ENCODE results near the gene LCN2.
A peak's percentile ranks its signal among the peaks of the same experiment; 100 is the strongest.
"Not testable (repeated sequence)": the region's sequence is repeated elsewhere in the genome, so short reads cannot be mapped to it uniquely, and the experiment has no call there.

The LCN2 gene

DNA sequence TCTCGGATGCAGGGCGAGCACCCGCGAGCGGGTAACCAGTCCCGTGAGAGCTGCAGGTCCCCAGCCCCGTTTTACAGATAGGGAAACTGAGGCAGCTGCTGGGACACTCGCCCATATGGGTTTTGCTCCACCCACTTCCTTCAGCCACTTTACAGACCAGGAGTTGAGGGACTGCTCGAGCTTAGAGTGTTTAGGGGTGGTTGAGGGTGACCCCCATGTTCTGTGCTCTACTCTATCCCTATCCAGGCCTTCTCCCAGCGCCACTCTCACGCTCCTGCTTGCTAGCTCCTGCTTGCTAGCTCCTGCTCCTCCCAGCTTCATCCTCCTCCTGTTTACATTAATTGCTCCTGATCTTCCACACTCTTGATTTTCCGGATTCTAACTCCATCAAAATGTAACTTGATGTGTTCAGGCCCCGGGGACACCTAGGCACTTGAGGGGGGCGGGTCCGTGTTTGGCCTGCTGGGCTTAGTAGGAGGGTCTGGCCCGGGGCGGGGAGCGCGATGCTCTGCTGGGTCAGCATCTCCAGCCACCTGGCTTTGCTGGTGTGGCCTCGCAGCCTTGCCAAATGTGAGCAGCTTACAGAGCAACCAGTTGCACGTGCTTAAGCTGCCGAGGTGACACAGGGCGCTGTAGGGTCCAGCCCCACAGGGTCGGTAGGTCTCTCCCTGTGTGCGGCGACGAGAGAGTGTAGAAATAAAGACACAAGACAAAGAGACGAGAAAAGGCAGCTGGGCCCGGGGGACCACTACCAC lies 20.2 kb upstream of the LCN2 start:
- DNase-seq: no peak

DNA sequence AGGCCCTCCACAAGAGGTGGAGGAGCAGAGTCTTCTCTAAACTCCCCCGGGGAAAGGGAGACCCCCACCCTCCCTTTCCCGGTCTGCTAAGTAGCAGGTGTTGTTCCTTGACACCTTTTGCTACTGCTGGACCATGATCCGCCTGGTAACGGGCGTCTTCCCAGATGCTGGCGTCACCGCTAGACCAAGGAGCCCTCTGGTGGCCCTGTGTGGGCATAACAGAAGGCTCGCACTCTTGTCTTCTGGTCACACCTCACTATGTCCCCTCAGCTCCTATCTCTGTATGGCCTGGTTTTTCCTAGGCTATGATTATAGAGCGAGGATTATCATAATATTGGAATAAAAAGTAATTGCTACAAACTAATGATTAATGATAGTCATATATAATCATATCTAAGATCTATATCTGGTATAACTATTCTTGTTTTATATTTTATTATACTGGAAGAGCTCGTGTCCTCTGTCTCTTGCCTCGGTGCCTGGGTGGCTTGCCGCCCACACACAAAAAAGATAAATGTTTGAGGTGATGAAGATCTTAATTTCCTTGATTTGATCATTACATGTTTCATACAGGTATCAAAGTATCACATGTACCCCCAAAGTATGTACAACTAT lies 19.2 kb upstream of the LCN2 start:
- DNase-seq: peak; percentile 17

DNA sequence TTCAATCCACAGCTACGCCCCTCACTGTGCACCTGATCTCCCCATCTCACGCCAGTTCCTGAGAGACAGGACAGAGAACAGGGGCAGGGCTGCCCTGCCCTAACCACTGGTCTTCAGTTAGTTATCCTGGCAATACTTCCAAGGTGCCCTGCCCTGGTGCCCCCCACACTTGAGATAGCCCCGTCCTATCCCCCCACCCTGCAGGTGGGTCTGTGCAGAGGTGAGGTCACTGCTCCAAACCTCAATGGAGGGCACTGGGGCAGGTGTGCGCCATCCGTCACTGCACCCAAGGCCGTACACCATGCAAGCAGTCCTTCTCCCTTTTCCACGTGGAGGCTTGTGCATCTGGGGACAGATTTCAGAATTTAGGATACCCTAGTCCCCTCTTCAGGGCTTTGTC lies 18.6 kb upstream of the LCN2 start:
- DNase-seq: not testable (repeated sequence)

DNA sequence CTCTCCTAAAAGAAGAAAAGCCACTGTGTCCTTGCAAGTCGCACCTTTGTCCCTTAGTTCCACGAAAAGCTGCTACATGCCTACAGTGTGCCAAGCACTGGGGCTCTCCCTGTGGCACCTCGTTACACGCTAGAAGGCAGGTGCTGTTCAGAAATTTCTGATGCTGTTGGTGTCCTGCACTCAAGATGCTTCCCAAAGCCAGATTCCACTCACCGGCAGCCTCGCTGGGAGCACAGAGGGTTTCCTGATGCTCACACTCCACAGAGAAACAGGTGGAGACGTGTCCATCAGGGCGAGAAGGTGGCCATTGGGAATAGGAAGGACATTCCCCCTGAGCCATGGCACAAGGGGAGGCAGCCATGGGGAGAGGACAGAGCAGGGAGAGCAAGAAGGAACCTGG lies 17.9 kb upstream of the LCN2 start:
- not testable (repeated sequence) for DNase-seq

- DNase-seq: not testable (repeated sequence)
Observed at GRCh38 chr9:128132139-128132538, 17.1 kb upstream of the LCN2 start.

DNA sequence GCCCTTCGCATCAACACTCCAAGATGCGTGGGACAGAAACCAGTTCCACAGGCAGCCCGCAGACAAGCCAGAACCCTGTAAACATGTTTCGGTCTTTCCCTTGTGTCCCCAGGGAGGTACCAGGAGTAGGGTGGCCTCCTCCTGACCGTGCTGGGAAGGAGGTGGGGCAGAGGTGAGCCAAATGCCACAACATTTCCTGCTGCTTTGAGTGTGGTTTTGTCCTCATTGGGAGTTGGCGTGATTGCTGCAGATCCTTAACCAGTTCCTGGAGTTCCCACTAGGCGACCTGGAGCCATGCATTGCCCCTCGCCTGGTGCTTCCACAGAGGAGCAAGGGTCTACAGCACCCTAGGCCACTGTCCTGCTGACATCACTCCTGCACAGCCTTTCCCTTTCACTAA lies 13.7 kb upstream of the LCN2 start:
- not testable (repeated sequence) for DNase-seq

- peak; percentile 5 for DNase-seq
Observed at GRCh38 chr9:128136816-128137793, 12.1 kb upstream of the LCN2 start.

GRCh38 chr9:128138001-128138400 lies 11.3 kb upstream of the LCN2 start:
- no peak for DNase-seq

DNA sequence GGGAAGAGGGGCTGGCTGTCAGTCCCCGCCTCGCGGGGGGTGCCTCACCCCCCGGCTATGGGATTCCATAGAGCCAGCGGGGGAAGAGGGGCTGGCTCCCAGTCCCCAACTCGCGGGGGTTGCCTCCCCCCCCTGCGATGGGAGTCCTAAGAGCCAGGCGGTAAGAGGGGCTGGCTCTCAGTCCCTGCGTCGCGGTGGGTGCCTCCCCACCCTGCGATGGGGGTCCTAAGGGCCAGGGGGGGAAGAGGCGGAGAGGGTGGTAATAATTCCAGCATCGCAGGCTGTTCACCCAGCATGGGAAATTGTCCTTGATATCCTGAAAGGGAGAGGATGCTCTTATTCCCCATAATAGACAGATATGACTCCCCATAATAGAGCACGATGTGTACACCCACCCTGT lies 9.6 kb upstream of the LCN2 start:
- no peak for DNase-seq

DNA sequence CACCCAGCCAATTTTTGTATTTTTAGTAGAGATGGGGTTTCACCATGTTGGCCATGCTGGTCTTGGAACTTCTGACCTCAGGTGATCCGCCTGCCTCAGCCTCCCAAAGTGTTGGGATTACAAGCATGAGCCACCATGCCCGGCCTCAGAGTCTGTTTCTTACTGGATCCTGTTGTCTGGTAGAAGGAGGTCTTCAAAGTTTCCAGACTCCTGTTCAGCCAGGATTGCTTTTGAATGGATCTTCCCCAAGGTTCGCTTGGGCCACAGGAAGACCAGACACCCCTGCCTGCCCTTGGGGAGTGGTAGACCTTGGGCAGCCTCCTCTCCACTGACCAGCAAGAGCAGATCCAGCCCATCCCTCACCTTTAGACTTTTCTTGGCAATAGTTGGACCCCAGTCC lies 7.6 kb upstream of the LCN2 start:
- DNase-seq: no peak

DNA sequence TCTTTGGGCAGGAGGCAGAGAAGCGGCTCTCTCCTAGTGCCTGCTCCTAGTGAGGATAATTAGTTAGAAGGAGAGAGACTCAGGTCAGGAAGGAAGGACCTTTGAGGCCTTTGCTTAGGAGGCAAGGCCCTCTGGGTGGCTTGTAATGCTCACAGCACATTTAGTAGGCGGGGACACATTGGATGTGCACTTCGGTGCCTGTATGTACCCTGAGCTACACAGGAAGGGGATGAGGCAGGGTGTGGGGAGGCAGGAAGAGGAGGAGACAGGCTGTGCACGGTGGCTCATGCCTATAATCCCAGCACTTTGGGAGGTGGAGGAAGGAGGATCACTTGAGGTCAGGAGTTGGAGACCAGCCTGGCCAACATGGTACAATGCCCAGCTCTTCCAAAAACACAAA lies 7.2 kb upstream of the LCN2 start:
- DNase-seq: no peak

- no peak for DNase-seq
Observed at GRCh38 chr9:128142596-128142995, 6.7 kb upstream of the LCN2 start.

DNA sequence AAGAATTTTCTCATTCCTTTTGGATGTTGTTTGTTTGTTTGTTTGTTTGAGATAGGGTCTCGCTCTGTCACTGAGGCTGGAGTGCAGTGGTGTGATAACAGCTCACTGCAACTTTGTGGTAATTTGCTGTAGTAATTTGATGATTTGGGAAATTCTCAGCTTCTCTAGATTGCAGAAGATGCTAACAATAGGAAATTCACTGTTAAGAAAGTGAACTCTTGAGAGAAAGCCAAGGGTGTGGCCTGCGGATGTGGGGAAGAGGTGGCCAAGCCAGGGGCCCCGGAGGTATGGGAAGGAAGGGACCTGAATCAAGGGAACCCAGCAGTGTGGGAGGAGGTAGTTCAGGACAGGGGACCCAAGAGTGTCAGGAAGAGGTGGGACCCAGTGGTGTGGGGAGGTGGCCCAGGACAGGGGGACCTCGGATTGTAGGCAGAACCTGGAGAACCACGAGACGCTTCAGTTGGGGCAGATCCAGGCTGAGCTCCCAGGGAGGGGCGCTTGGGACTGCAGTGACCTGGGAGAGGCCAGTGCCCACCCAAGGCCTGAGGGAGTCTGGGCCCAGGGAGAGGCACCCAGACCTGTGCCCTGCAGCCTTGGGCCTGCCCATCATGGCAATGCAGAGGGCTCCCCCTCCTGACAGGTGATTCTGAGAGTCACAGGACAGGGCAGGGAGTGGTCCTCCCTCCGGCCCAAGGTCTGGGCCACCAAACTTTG lies 5.6 kb upstream of the LCN2 start:
- no peak for DNase-seq

DNA sequence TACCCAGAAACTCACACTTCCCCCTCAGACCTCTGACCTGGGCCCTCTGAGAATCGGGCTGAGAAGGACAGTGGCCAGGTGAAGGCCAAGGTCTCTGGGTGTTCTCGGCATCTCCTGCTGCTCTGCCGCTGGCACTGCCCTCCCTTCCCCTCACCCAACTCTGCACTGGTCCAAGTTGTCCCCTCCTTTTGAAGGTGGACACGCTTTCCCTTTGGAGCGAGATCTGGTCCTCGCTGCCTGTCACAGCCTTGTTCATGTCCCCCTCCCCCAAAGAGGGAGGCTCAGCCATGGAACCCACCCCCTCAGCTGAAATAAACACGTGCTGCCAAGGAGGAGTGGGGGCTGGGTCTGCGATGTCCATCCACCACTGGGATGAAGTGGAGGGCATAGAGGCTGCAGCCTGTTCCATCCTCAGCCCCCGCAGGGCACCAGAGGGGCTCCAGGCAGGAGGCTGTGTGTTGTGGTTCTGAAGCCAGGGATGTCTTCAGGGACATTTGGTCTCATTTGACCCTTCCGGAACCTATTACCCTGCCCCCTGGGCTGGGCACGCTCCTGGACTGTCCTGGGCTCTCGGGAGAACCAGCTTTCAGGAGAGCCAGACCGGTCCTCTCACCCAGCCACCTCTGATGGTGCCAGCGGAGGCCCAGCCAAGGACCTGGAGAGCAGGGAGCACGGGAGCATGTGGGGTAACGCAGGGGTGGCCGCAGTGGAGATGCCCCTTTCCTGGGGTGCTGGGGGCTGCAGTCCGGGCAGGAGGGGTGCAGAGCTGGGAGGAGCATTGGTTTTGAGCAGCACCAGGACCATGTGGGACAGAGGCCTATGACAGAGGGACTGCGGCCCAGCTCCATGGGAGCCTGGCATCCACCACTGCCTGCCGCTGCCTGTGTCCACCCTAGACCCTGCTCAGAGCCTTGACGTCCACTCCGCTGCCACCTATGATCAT lies 4.7 kb upstream of the LCN2 start:
- no peak for DNase-seq

- DNase-seq: no peak
Observed at GRCh38 chr9:128145536-128145935, 3.7 kb upstream of the LCN2 start.

- DNase-seq: no peak
Observed at GRCh38 chr9:128145951-128146351, 3.3 kb upstream of the LCN2 start.

- no peak for DNase-seq
Observed at GRCh38 chr9:128146591-128147120, 2.6 kb upstream of the LCN2 start.

- DNase-seq: no peak
Observed at GRCh38 chr9:128148509-128149000, 698 bp upstream of the LCN2 start.

GRCh38 chr9:128149951-128150593 lies 819 bp downstream of the LCN2 start:
- no peak for DNase-seq

- DNase-seq: no peak
Observed at GRCh38 chr9:128150594-128151308, 1.5 kb downstream of the LCN2 start.
